Lung microvascular endothelial cell (primary cell): ENCODE data around the gene FLRT1. TPM values are rescaled to one million over a fixed set of nuclear protein-coding genes. Genes with fewer than 3 reads are reported as not detected.

Experiments
- DNase-seq, 2 donors: peaks; one replicate each; pipeline versions ENCODE4 v3.0.0 to v3.0.0-alpha.2; 2010; ENCODE audit warnings: low read depth in 2 of 2
- total RNA-seq: library from RNA; depleted of rRNA; stranded (reverse); fragments of >200 nt; gene quantifications from 2 replicates; pipeline ENCODE4 v1.2.1, GENCODE V29; 2014

The FLRT1 gene
- total RNA-seq, 1 donor from 2014 or later: not detected

DNA sequence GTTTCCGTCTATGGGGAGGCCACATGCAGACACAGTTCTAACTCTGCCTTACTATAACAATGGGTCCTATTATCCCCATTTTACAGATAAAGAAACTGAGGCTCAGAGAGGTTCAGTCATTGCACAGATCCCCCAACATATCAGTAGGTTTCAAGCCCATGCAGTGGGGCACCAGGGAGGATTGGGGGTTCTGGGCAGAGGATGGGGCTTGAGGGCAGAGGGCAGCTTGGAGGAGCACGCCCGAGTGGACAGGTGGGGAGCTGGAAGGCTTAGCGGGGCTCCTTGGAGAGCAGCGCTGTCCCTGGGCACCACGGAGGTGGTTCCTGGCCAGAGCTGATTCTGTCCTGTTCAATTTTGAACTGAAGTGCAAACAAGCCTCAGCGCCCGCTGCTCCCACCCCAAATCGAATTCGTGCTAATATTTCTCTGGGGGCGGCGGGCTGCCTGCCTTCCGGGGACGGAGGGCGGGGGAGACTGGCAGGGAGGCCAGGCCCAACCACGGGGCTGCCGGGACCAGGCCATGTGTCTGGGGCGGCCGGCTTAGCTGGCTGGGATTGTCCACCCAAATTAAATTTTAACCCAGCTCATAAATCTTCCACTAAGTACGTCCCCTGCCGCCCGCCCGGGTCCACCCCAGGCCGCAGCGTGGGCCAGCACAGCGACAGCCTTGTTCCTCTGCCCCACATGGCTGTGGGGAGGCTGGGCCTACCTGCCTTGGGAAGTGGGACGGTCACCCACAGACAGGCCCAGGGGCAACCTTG is 49.4 kb downstream of the FLRT1 start:
- no peak for DNase-seq

Other genes with a start within 250 kb of the FLRT1 start
- gene SPINDOC, start 222.5 kb upstream of the FLRT1 start, total RNA-seq: 8.1 and 8.9 TPM in 2 replicates
- 6.8 and 9.9 TPM in 2 replicates for gene MARK2, start 196.8 kb upstream of the FLRT1 start, total RNA-seq
- under 0.01 and 0.22 TPM in 2 replicates for gene RCOR2, start 118.8 kb upstream of the FLRT1 start, total RNA-seq
- gene NAA40, start 96.9 kb upstream of the FLRT1 start, total RNA-seq: 8.3 TPM in 2 replicates
- 319 and 338 TPM in 2 replicates for gene COX8A, start 61.3 kb upstream of the FLRT1 start, total RNA-seq
- gene OTUB1, start 49.5 kb upstream of the FLRT1 start, total RNA-seq: 46.2 and 51.6 TPM in 2 replicates
- gene MACROD1, start 130.2 kb downstream of the FLRT1 start, total RNA-seq: 21.6 and 31.5 TPM in 2 replicates
- gene STIP1, start 150.2 kb downstream of the FLRT1 start, total RNA-seq: 93.5 and 111 TPM in 2 replicates
- gene FERMT3, start 170.8 kb downstream of the FLRT1 start, total RNA-seq: 4.4 and 9.6 TPM in 2 replicates
- gene TRPT1, start 190.3 kb downstream of the FLRT1 start, total RNA-seq: 25.3 and 33.1 TPM in 2 replicates
- 26.2 and 37.3 TPM in 2 replicates for gene NUDT22, start 190.3 kb downstream of the FLRT1 start, total RNA-seq
- 11.3 and 19.0 TPM in 2 replicates for gene DNAJC4, start 194.6 kb downstream of the FLRT1 start, total RNA-seq
- 13.3 and 22.4 TPM in 2 replicates for gene VEGFB, start 198.7 kb downstream of the FLRT1 start, total RNA-seq
- gene FKBP2, start 205.2 kb downstream of the FLRT1 start, total RNA-seq: 39.2 and 75.4 TPM in 2 replicates
- gene PPP1R14B, start 211.0 kb downstream of the FLRT1 start, total RNA-seq: 153 and 159 TPM in 2 replicates
- gene PLCB3, start 215.6 kb downstream of the FLRT1 start, total RNA-seq: 14.3 and 14.4 TPM in 2 replicates
- gene BAD, start 248.7 kb downstream of the FLRT1 start, total RNA-seq: 54.3 and 65.9 TPM in 2 replicates
- 5.2 and 9.7 TPM in 2 replicates for gene GPR137, start 249.9 kb downstream of the FLRT1 start, total RNA-seq